Stimulated activated naive CD4-positive, alpha-beta T cell treated with Interleukin-2 at 50 U/mL for 16 hours (primary cell): ENCODE results near the gene MDN1.
"Not testable (repeated sequence)": the region's sequence is repeated elsewhere in the genome, so short reads cannot be mapped to it uniquely, and the experiment has no call there.

Source experiments
- DNase-seq: peaks from one replicate; lab custom pipeline; 2025; lab: John Stamatoyannopoulos, UW

The MDN1 gene

DNA sequence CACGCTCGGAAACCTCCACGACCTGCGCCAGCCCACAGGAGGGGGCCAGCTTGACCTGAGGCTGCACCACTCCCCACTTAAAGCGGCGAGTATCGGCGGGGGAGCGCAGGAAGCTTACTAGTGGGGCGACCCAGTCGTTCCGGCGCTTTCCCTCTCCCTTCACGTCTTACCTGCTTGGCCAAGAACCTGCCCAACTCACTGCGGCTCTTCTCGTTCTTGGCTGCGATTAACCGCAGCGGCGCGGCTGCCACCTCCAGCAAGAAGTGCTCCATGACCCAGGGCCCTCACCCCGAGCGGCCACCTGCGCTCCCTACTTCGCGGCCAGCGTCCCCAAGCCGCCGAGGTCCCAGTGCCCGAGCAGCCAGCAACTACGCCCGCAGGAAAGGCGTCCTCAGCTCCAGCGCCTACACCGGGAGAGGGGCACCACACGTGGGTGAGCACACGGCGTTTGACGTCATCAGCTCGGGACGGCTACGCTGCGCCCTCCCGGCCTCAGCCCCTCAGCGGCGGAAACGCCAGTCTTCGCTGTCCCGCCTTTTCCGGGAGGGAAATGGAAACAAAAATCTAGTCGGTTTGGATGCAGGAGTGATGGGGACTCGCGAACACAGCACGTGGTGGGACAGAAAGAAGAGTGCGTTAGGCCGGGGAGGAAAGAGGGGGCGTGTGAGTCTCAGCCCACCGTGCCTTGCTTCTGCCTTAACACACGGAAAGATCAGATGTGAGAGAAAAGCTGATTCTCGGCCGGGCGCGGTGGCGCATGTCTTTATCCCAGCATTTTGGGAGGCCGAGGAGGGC is at the start of gene MDN1:
Gene MDN1 (minus strand): TSS at position 459 of the 795 bp plus-strand sequence. CDS start 187 bp downstream, at position 272.
- DNase-seq, result peak; percentile 88

GRCh38 chr6:89866024-89866678 is 46.6 kb upstream of the MDN1 start:
- no peak for DNase-seq

- no peak for DNase-seq
These were observed 43.1 kb upstream of the MDN1 start for GRCh38 chr6:89862698-89863097.

DNA sequence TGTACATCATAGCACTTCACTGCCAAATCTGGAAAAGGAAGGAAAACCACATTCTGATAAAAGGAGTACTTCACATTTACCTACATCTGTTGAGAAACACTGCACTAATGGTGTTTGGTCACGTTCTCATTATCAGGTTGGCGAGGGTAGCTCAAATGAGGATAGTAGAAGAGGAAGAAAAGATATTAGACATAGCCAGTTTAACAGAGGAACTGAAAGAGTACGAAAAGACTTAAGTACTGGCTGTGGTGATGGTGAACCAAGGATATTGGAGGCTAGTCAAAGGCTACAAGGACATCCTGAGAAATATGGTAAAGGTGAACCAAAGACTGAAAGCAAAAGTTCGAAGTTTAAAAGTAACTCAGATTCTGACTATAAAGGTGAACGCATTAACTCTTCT is 42.7 kb upstream of the MDN1 start:
- DNase-seq, result no peak

GRCh38 chr6:89859744-89860143 is 40.1 kb upstream of the MDN1 start:
- DNase-seq, result no peak

GRCh38 chr6:89858041-89858440 is 38.4 kb upstream of the MDN1 start:
- DNase-seq, result no peak

- no peak for DNase-seq
These were observed 33.5 kb upstream of the MDN1 start for GRCh38 chr6:89853068-89853467.

DNA sequence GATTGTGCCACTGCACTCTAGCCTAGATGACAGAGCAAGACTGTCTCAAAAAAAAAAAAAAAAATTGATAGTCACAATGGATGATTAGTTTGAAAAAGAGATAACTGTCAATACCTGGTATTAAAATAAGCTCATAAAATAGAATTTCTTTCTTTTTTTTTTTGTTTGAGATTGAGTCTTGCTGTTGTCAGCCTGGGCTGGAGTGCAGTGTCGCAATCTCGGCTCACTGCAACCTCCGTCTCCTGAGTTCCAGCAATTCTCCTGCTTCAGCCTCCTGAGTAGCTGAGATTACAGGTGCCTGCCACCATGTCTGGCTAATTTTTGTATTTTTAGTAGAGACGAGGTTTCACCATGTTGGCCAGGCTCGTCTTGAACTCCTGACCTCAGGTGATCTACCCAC is 27.9 kb upstream of the MDN1 start:
- DNase-seq, result not testable (repeated sequence)

DNA sequence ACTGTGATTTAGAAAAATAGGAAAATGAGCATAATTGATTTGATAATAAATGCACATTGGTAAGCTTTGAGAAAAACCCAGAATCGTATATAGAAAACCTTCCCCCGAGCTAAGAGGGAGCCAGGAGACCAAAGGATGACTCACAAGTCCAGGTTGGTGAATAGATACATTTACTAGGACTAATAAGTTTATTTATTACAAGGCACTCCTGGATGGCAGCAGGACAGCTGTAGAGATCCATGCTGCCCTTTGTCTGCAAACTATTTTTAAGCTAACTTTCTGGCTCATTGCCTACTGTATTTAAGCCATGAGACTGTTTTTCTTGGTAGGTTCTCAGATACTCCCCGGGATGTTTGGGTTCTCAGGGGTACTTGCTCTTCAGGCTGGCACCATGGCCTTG is 23.5 kb upstream of the MDN1 start:
- DNase-seq, result no peak

DNA sequence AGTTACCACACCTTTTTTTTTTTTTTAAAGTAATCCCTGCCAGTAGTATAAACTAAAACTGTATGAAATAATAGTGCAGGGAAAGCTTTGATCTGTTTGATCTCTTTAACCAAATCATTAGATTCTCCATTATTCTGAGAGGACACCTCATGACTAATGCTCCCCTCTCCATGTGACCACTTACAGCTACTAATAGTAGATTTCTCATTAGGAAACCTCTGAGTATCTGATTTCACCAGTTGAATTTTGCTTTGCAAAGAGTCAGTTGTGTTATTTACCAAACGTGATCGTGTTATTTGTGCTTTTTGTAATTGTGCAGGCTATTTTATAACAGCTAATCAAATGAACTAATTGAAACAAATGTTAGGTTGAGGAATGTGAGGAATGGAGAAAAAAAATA is 22.6 kb upstream of the MDN1 start:
- DNase-seq, result no peak

GRCh38 chr6:89840538-89840937 is 20.9 kb upstream of the MDN1 start:
- no peak for DNase-seq

GRCh38 chr6:89836639-89837222 is 17.1 kb upstream of the MDN1 start:
- no peak for DNase-seq

- DNase-seq, result peak; percentile 27
These were observed 15.5 kb upstream of the MDN1 start for GRCh38 chr6:89834884-89835792.

DNA sequence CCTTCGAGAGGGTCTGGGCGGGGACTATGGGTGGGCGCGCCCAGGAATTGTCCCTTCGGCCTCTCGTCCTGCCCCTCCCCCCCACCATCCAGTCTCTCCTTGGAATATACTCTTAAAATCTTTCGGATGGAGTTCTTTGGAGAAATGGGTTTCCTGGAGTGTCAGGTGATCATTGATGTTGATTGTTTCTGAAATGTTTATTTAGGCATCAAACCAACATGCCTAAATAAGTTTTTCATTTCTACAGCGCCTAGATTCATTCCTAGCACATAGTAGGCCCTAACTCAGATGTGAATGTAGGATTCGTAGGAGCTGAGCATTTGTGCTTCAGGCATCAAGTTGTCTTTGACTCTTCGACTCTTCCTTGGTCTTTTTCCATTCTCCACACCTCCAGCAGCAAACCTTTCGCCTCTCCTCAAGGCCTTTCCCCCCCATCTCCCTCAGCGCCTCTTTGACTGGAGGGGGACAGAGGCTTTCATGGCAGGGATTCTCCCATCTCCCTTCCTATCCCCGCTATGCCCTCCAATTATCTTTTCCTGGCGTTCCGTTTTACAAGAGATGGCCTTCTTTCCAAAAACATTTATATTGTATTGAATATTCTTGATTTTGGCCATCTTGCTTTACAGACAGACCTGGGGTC is 10.7 kb upstream of the MDN1 start:
- no peak for DNase-seq

- peak; percentile 93 for DNase-seq
These were observed 10.0 kb upstream of the MDN1 start, which contains the start of gene CASP8AP2 for GRCh38 chr6:89829472-89830169. CASP8AP2 (plus strand) TSS chr6:89829880.

- peak; percentile 16 for DNase-seq
These were observed 9.4 kb upstream of the MDN1 start for GRCh38 chr6:89828988-89829471.

DNA sequence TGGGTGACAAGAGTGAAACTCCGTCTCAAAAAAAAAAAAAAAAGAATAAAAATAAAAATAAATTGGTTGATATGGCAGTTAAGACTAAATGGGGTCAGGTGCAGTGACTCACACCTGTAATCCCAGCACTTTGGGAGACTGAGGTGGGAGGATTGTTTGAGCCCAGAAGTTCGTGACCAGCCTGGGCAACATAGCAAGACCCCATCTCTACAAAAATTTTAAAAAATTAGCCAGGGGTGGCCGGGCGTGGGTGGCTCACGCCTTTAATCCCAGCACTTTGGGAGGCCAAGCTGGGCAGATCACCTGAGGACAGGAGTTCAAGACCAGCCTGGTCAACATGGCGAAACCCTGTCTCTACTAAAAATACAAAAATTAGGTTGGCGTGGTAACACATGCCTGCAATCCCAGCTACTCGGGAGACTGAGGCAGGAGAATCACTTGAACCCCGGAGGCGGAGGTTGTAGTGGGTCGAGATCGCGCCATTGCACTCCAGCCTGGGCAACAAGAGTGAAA is 8.9 kb upstream of the MDN1 start:
- DNase-seq, result not testable (repeated sequence)

DNA sequence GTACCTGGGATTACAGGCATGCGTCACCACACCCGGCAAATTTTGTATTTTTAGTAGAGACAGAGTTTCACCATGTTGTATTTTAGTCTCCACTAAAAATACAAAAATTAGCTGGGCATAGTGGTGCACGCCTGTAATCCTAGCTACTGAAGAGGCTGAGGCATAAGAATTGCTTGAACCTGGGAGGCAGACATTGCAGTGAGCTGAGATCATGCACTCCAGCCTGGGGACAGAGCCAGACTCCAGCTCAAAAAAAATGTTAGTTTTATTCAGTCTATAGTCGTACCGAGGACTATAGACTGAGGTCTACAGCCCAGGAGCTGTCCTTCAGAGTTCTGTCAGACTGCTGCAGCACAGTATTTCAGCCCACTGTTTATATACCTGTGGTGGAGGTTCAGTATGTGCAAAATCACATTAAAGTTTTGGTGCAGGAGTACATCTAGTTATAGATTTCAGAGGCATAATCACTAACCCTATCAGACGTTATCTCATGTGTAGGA is 6.5 kb upstream of the MDN1 start:
- DNase-seq, result no peak

GRCh38 chr6:89818977-89819335 is 638 bp downstream of the MDN1 start:
- no peak for DNase-seq

- no peak for DNase-seq
These were observed 2.1 kb downstream of the MDN1 start for GRCh38 chr6:89817481-89817880.
